Globus pallidus (tissue), 1 donor: ENCODE results near the gene SLC7A6.
"Not testable (repeated sequence)": the region's sequence is repeated elsewhere in the genome, so short reads cannot be mapped to it uniquely, and the experiment has no call there.

Source experiments
- DNase-seq: peaks from one replicate; pipeline ENCODE4 v3.0.0-alpha.2; 2015; ENCODE audit warnings: low spot score

The SLC7A6 gene

DNA sequence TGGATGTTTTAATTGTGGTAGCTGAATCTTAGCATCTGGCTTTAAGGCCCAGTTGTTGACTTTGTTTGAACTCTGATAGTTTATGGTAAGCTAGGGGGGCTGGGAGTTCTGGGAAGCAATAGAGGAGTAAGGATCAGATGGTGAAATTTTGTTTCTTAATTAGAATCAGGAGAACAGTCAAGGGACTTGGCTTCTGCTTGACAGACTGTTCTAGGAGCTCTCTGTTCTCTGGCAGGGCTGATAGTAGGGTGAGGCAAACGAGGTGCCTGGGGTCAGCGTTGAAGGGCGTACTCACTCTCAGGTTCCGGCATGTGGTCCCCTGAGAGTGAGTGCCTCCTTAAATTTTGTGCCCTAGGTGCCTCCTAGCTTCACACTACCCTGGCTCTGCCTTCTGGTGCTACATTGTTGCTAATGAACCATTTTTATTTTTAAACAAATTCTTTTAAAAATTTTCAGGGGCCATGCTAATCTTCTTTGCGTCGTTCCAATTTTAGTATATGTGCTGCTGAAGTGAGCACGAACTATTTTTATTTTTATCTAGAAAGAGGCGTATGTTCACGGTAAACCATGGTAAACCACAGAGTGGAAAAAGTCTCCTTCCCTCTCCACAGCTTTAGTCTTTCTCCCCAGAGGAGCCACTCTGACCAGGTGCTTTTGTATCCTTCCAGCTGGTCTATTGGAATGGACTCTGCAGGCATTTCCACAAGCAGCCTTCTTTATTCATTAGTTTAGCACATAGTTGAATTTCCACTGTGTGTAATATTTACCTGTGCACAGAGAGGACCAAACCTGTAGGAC, 19.7 kb downstream of the SLC7A6 start:
- no peak for DNase-seq

DNA sequence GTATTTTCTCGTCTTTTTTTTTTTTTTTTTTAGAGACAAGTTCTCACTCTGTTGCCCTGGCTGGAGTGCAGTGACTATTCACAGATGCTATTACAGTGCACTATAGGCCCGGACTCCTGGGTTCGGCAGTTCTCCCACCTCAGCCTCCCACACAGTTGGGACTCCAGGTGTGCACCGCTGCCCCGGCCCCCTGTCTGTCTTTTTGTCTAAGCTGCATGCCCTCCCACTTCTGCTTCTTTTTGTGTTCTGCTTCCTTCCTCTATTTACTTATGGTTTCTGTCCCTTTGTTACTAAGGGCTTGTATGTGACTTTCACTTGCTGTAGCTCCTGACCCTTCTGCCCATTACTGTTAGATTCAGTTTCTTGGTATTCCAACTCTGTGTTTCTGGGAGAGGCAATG, 20.5 kb downstream of the SLC7A6 start:
- no peak for DNase-seq

DNA sequence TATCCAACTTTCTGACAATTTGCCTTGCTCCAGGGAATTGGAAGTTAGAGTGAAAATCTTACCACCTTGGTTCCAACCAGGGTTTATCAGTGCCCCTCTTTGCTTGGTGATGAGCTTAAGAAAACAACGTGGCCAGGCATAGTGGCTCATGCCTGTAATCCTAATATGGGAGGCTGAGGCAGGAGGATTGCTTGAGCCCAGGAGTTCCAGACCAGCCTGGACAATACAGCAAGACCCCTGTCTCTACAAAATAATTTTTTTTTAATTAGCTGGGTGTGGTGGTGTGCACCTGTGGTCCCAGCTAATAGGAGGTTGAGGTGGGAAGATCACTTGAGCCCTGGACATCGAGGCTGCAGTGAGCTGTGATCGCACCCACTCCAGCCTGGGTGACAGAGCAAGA, 21.4 kb downstream of the SLC7A6 start:
- DNase-seq, result no peak

DNA sequence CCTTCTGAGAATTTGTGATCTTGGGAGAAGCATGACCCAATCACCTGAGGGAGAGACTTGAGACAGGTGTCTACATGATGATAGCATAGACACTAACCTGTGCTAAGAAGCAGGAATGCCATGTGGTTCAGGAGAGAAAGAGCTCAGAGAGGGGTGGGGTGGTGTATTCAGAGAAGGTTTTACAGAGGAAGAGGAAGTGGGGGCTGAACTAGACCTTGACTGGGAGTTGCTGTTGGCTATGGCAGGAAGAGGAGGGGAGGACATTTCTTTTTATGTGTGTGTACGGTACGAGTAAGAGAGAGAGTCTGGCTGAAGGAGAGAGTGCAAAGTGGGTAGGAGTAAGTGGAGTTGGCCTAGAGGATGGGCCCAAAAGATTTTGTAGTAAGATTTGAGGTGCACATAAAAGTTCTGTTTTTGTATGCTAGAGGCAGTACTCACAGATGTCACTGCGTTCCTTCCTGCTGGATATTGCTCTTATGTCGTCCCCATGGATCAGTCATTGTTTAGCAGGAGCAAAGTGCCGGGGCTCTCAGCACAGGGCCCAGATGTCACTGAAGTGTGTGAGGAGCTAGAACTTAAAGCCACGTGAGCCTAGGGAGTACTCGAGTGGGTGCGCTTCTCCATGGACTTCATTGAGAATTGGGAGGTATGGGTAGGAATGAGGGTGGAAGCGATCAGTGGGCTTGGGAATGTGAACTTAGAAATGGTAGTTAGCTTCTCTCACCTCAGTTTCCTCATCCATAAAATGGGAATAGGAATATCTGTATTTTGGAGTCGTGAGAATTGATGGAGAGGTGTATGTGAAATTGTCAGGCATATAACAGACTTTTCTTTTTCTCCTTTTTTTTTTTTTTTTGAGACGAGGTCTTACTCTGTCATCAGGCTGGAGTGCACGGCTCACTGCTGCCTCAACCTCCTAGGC, 22.1 kb downstream of the SLC7A6 start:
- DNase-seq, result no peak

DNA sequence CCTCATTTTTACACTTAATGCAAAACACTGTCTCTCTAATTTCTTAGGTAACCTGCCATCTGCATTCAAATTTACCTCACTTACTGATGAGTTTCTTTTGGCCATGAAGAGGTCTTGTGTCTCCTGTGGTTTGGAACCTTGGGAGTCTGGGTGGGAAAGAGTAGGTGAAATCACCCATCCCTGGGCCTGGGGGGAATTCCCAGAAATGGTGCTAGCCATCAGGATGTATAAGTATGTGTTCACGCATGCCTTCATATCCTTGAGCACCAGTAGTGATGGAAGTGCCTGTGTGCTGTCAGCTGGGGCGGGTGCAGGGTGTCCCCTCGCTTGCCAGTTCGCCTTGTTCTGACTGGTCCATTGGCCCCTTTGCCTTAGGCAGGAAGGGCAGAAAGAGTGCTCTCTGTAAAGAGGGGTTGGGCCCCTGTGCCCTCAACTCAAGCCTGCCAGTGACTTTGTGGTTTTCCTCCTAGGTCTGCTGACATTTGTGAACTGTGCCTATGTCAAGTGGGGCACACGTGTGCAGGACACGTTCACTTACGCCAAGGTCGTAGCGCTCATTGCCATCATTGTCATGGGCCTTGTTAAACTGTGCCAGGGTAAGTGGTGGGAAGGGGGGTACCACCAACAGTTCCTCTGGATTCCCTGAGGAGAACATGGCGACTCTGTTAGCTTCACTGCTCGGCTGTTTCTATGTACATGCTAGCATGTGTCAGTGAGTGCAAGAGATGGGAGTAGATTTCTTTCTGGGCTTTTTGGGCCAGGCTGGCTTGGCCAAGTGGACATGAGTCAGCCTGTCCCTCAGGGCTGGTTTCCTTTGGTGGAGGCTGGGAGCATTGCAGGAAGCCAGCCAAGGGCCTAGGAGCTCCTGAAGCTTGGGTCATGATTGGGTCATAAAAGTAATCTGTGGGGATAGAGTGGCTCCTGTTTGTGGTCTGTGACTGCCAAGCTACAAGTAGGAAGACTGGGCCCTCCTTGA, 23.2 kb downstream of the SLC7A6 start:
- DNase-seq, result no peak

DNA sequence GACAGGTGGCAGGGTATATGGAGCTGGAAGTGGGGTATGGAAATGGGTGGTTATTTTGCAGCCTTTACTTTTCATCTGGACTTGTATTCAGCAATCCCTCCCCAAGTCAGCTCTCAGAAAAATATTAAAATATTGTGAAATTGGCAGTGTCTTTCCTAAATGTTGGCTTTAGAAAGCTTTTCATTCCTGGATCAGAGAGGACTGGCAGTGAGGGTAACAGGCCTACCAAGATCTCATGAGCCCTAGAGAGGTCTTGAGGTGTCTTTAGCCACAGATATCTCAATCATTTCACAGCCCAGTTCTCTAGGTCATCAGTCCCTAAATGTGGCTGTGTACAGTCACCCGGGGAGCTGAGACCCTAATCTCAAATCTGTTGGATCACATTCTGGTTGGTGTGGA, 23.9 kb downstream of the SLC7A6 start:
- DNase-seq, result no peak

DNA sequence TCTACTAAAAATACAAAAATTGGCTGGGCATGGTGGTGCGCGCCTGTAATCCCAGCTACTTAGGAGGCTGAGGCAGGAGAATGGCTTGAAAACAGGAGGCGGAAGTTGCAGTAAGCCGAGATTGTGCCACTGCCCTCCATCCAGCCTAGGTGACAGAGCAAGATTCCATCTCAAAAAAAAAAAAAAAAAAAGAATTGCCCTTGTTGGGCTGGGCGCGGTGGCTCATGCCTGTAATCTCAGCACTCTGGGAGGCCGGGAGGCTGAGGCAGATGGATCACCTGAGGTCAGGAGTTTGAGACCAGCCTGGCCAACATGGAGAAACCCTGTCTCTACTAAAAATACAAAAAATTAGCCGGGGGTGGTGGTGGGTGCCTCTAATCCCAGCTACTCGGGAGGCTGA, 24.5 kb downstream of the SLC7A6 start:
- DNase-seq, result not testable (repeated sequence)

DNA sequence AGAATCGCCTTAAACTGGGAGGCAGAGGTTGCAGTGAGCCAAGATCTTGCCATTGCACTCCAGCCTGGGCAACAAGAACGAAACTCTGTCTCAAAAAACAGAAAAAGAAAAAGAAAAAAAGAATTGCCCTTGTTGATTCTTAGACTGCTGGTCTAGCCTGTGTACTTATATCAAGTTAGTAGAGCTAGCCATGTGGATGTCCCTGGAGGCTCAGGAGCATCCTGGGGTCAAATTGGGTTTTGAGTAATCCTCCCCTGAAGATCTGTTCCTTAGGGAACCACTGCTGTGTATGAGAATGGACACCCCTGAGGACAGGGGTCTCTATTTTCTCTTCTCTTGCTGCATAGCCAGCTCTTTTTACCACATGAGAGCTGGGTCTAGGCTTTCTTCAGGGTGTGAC, 24.9 kb downstream of the SLC7A6 start:
- DNase-seq, result no peak

DNA sequence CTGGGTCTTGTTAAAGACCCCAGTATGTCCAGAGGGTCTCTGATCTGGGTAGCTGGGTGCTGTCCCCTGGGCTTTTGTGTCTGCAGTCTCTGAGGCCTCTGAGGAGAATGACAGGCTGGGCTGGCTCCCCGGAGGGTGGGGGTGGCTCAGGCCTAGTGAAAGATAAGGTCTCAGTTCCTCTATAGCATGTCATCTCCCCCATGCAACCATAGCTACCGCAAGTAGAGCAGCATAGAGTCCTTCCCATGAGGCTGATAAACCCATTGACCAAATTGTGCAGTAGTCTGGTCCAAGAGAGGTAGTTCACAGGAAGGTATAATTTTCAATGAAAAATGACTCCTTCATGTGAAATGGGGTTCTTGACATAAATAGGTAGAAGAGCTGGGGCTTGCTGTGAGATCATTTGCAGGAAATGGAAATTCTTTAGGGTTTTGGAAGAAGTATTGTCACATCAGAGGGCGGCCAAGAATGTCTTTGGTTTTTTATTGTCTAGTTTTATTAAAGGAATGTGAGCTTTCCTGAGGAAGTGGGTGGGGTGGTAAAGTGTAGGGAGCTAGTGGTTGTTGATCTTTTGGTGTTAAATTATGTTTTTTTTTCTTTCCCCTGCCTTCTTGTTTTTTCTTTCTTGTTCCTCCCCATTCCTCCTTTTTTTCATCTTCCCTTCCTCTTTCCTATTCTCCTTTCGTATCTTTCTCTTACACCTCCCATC, 25.4 kb downstream of the SLC7A6 start:
- DNase-seq, result no peak

DNA sequence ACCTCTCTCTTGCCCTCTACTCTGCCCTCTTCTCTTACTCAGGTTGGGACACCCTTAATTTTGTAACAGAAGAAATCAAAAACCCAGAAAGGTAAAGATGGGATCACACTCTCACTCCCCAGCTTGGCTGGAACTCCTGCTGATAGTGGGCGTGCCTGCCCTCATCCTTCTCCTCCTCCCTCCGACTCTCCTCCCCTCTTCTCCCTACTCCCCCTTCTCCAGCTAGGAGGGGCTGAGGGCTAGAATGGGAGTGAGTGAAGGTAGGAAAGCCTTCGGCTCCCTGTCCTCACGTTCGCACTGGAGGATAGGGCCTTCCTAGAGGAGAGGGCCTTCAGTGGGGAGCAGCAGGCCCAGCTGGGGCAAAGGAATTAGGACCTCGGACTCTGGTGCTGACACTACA, 26.1 kb downstream of the SLC7A6 start:
- no peak for DNase-seq

DNA sequence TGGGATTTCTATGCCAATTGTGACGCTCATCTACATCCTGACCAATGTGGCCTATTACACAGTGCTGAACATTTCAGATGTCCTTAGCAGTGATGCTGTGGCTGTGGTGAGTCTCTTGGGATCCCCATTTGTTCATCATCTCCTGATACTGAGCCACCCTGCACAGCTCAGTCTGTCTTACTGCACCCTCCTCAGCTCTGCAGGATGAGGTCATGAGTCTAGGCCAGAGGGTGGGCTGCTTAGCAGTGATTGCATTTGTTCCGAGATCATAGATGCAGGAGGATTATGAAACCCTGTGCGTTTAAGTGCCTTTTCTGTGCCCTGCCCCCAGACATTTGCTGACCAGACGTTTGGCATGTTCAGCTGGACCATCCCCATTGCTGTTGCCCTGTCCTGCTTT, 26.9 kb downstream of the SLC7A6 start:
- DNase-seq, result no peak

DNA sequence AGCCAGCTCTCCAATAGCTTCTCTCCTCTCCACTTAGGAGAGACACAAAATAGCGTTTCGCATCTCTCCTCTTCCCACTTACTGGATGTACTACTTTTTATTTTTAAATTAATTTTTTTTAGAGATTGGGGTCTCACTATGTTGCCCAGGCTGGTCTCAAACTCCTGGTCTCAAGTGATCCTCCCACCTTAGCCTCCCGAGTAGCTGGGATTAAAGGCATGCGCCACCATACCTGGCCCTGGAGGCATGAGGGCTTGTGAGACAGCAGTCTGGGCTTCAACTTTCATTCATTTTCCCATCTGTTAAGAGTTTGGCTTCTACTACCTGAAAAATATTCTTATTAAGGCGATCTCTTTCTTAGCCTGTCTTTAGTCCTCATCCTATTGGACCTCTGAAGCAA, 28.1 kb downstream of the SLC7A6 start:
- DNase-seq, result no peak

DNA sequence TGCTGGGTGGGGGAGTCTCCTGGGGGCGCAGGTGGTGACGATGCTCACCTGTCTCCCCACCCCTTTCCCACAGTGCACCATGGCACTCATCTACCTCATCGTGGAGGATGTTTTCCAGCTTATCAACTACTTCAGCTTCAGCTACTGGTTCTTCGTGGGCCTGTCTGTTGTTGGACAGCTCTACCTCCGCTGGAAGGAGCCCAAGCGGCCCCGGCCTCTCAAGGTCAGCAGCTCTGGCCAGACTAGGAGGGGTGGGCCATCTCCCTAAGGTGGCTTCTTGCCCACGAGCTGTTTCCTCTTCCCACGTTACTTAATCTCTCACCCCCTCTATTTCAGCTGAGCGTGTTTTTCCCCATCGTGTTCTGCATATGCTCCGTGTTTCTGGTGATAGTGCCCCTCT, 32.0 kb downstream of the SLC7A6 start:
- no peak for DNase-seq

DNA sequence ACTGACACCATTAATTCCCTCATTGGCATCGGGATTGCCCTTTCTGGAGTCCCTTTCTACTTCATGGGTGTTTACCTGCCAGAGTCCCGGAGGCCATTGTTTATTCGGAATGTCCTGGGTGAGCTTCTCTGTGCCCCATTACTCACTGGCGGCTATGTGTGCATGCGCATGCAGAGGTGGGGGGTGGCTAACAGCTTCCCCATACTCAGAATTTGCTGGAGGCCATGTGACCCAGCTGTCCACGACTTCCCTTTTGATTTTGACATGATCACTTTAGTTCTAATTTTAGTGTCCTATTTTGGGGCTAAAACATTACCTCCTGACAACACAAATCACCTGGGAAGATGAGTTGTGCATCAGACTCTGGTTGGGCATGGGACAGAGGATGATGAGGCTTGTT, 32.4 kb downstream of the SLC7A6 start:
- DNase-seq, result no peak

DNA sequence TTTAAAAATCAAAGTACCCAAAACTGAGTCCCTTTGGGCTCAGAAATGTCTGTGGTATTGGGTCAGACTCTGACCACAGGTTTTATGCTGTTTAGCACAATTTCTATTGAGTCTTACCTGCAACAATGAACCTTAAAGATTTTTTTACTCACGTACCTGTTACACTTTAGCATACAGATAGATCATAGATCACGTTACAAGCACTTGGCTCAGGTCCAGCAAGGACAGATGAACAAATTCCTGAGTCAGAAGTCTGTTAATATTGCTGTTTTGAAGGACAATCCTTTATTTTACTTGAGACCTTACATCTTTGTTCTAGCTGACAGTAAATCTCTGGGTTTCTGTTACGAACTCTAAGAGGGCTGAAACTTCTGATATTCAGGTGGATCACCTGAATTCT, 33.6 kb downstream of the SLC7A6 start:
- no peak for DNase-seq

DNA sequence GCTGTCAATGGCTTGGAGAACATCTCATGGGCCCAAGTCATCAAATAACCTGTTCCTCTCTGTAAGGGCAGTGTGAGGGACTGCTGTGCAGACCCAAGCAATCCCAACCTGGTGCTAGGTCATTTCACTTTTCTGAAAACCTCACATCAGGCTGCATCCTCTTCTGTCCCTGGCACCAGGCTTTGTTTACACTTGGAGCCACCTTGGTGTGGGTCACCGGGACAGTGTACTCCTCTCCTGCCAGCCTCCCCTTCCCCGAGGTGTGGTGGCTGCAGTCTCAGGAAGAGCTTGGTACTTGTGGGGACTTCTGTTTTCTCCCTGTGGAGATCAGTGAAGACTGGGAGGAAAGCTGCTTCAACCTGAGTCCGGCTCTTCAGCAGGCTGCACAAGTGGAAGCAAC, 34.0 kb downstream of the SLC7A6 start:
- no peak for DNase-seq

DNA sequence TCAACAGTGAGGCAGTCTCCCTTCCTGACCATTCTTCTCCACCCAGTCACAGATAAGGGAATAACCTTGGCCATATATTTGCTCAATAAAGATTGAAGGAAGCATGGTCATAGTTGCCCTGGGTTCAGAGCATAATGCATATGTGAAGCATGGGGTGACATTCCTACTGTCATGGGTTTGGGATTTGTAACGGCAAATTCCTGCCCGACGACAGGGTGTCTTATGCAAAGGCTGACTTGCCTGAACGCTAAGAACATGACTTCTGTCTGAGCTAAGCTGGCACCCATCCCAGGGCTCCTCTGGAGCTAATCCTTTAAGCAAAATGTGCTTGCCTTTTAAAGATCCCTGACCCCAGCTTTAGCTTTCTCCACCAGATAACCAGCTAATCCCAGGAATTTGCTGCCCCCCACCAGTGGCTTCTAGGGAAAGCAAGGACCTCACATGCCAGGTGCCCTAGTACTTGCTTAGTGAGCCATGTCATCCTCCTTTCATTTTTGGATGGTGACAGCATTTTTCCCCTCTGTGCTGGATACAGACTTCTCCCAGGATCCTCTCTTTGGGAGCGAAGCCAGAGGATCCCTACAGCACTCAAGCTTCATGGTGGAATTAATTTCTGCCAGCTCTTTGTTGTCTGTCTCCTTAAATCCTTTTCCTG, 34.7 kb downstream of the SLC7A6 start:
- DNase-seq, result no peak

DNA sequence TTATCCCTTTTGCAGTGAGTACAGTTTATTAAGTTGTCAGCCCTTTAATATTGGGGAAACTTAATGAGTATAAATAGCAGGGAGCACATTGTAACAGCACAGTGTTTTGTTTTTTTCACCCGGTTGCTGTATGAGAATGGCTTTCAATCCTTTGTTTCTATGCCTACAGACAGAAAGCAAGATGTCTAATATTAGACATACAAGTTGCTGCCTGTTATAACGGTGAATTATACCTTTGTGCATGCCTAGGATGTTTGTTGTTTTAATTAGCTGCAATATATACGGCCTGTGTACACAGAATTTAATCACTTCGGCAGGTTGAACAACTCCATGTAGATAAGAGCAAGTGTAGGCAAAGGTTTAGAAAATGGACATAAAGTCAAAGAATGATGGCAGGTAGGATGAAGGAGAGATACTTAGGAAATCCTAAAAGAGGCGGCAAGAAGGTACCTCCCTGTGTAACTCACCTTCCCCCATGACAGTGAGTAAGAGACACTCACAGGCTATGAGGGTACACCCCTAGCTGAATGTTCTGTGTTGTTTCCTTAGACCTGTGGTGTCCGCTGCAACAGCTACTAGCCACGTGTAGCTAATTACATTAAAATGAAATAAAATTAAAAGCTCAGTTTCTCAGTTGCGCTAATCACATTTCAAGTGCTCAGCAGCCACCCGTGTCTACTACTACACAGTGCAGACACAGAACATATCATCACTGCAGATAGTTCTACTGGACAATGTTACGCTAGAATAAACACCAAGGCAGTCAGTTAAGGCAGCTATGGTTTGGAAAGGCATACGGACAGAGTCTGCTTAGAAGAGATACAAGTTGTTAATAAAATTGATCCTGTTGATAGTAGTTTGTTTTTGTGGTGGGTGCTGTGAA, 35.5 kb downstream of the SLC7A6 start:
- no peak for DNase-seq

DNA sequence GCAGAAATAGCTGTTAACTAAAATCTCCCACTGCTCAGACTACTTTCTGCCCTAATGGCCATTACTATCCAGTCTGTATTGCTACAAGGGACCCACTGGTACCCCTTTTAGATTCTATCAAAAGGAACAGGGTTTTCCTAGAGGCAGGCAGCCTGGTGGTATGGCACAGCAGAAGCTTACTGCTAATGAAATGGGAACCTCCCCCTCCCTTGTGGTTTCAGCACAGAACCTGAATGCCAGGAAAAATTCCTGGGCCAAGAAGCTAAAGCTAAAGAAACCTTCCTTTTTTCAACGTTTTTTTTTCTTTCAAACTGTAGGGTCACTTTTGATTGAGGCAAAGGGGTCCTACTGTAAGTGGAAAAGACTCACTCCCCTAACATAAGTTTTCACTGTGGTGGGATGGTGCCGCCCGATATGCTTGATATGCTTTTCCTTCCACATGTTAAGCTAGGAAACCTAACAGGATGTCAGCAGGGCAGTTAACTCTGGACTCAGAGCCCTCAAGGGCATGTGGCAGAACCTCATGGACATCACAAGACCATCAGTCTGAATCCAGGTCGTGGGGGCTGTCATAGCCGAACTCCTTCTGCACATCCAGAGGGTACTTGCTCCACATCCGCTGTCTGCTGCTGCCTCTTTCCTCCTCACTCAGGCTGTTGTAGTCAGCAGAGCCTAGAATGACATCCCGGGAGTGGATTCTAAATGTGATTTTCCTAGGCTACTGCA, 36.6 kb downstream of the SLC7A6 start:
- no peak for DNase-seq
